Activated CD4-positive, alpha-beta memory T cell treated with anti-CD3 and anti-CD28 coated beads for 36 hours (primary cell): ENCODE data around the gene ENDOU. TPM values are rescaled to one million over a fixed set of nuclear protein-coding genes. Genes with fewer than 3 reads are reported as not detected.

ENCODE experiments used
- CTCF ChIA-PET: fragments of 350-600 bp; sonication (Branson Sonifier 250); formaldehyde crosslinking; loops from one replicate; lab custom pipeline; 2021; ENCODE audit warnings: antibody characterized with exemption, inconsistent platforms; lab: Charles Lee
- POLR2A ChIA-PET: fragments of 350-600 bp; sonication (Branson Sonifier 250); formaldehyde crosslinking; loops from one replicate; lab custom pipeline; 2021; ENCODE audit warnings: antibody characterized with exemption; lab: Charles Lee
- DNase-seq: peaks from one replicate; pipeline ENCODE4 v3.0.0-alpha.2; 2020
- H3K27ac Mint-ChIP-seq: one replicate; pipeline ENCODE4 v1.8.0; 2021; ENCODE audit warnings: mixed read lengths
- H3K27me3 Mint-ChIP-seq: one replicate; pipeline ENCODE4 v1.8.0; 2021; ENCODE audit warnings: mixed read lengths
- H3K36me3 Mint-ChIP-seq: one replicate; pipeline ENCODE4 v1.8.0; 2021; ENCODE audit warnings: mixed read lengths
- H3K4me1 Mint-ChIP-seq: one replicate; pipeline ENCODE4 v1.8.0; 2021; ENCODE audit warnings: low read depth, mixed read lengths
- H3K4me3 Mint-ChIP-seq: one replicate; pipeline ENCODE4 v1.8.0; 2021; ENCODE audit warnings: mild to moderate bottlenecking, mixed read lengths
- H3K9me3 Mint-ChIP-seq: one replicate; pipeline ENCODE4 v1.8.0; 2021; ENCODE audit warnings: mixed read lengths
- intact Hi-C: fragments of 100-400 bp; cut with micrococcal nuclease; formaldehyde crosslinking; loops from one replicate; pipeline ENCODE4 v1.15.1; 2023
- total RNA-seq, 2 experiments: library from RNA; stranded (reverse); gene quantifications; one replicate each; pipeline ENCODE4 v1.2.3, GENCODE V29; 2021

ENDOU gene
- total RNA-seq = not detected

DNA sequence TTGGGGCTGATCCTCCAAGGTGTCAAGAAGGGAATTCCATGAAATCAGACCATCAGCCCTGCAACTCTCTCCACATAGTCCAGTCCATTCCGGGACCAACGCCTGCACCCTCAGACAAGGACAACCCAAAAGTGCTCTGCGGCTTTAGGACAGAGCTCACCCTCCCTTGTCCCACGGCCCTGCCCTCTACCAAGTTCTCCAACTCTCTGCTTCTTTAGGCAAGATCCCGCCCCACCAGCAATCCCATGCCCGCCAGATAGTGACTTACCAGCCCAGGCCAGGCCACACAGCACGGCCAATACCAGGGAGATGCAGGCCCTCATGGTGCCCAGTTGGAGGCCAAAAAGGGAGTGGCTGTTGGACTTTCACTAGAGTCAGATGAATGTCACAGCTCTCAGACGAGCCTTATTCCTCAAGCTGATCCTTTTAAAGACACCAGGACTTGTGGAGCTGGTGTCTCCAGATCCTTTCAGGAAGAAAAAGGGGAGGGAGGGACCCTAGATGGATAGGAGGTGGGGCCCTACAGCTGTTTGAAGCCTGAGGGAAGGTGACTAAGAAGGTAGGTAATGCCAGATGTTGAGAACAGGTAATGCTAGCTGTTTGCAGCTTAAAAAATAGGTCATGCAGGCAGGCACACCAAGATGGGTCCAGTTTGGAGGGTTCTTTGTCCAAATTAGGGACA lies at the start of gene ENDOU:
Gene ENDOU (minus strand): TSS at position 400 of the 682 bp plus-strand sequence. CDS start 77 bp downstream, at position 323.
- ChIA-PET CTCF (interaction anchor here (1.0 to 3.9 kb wide), 4 partner anchors 9 to 113 kb away, joined by 3 to 44 read pairs (median 14); no protein-coding TSS in a partner anchor), POLR2A (no interaction called here)
- Mint-ChIP-seq H3K4me3 (no peak within 1 kb of the TSS), H3K4me1 (peaks cover 8% of the 10 kb centered on the region), H3K36me3 (peaks cover 2% of the 10 kb centered on the region), H3K27ac (no peak within 1 kb of the TSS), H3K9me3 (no peaks in the 10 kb centered on the region), H3K27me3 (no peaks in the 10 kb centered on the region)
- intact Hi-C loops = no loop called here
- DNase-seq = no peak

DNA sequence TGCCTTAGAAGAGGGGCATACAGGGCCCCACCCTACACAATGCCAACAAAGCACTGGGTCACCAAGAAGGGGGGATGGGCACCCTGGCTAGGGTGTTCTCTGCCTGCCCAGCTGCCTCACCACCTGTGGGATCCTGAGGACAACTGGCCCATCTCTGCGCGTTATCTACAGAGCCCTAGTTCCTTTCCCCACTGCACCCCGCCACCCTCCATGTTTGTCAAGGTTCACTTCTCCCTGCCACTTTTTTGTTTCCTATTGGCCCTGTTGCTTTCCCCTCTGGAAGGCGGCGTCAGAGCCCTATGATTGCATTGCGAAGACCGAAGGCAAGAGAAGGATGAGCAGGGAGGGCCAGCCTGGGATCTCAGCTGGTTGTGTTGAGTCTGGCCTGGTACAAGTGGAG lies 49.4 kb upstream of the ENDOU start:
- no peaks in the 10 kb centered on the region for H3K9me3 Mint-ChIP-seq
- H3K27me3 Mint-ChIP-seq = no peaks in the 10 kb centered on the region
- no peaks in the 10 kb centered on the region for H3K36me3 Mint-ChIP-seq
- intact Hi-C loops = loop anchor here (5.0 kb wide), 1 partner anchor 122 kb away; no protein-coding TSS in a partner anchor
- no peak for DNase-seq
- ChIA-PET CTCF (interaction anchor here (0.9 to 18.6 kb wide), 4 partner anchors 16 to 69 kb away, joined by 3 to 837 read pairs (median 74); partner anchors contain the start of genes RAPGEF3 and RPAP3), POLR2A (interaction anchor here (1.2 kb wide), 1 partner anchor 19 kb away, joined by 3 read pairs; no protein-coding TSS in a partner anchor)
- peaks cover 25% of the 10 kb centered on the region for H3K4me1 Mint-ChIP-seq
- peak overlapping the region; percentile 85 for H3K4me3 Mint-ChIP-seq
- H3K27ac Mint-ChIP-seq = no peak overlapping the region

DNA sequence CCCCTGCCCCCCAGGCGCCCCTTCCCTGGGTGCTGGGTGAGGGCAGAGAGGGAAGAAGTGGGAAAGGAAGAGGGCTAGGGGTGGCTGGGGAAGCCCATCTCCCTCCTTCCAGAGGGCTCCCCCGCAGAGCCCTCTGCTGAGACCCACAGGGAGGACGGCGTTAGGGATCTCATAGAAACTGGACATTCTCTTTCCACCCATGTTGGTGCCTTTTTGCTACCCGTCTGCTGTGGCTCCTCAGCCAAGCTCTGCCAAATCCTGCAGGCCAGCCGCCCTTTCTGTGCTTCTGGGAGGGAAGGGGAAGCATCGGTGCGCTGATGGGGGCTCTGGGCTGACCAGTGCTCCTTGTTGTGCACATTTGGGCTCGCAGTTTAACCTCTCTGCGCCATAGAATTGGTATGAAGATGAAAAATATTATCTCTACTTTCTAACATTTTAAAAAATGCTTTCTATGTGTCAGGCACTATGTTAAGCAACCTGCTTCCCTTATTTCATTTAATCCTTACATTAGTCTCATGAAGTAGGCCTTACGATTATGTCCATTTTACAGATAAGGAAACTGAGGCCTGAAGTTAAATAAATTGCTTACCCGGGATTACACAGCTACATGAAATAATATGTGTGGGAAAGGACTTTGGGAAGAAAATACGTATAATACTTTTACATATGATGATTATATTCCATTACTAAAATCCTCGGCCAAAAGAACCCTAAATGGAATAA lies 48.7 kb upstream of the ENDOU start:
- no peaks in the 10 kb centered on the region for H3K36me3 Mint-ChIP-seq
- intact Hi-C loops = loop anchor here (2.0 kb wide), 1 partner anchor 35 kb away; no protein-coding TSS in a partner anchor
- peaks cover 19% of the 10 kb centered on the region for H3K4me1 Mint-ChIP-seq
- ChIA-PET POLR2A (interaction anchor here (0.7 kb wide), 1 partner anchor 34 kb away, joined by 3 read pairs; no protein-coding TSS in a partner anchor), CTCF (interaction anchor here (0.9 to 18.6 kb wide), 6 partner anchors 15 to 68 kb away, joined by 3 to 837 read pairs (median 17); partner anchors contain the start of genes RAPGEF3 and RPAP3)
- H3K9me3 Mint-ChIP-seq = no peaks in the 10 kb centered on the region
- no peak for DNase-seq
- peak overlapping the region; percentile 85 for H3K4me3 Mint-ChIP-seq
- no peaks in the 10 kb centered on the region for H3K27me3 Mint-ChIP-seq
- no peak overlapping the region for H3K27ac Mint-ChIP-seq

- Mint-ChIP-seq H3K4me3 (peak within 1 kb of the TSS; percentile 85), H3K27me3 (no peaks in the 10 kb centered on the region), H3K27ac (no peak within 1 kb of the TSS), H3K9me3 (no peaks in the 10 kb centered on the region), H3K4me1 (peaks cover 18% of the 10 kb centered on the region), H3K36me3 (no peaks in the 10 kb centered on the region)
- intact Hi-C loops = loop anchor here (2.0 kb wide), 1 partner anchor 36 kb away; no protein-coding TSS in a partner anchor
- peak; percentile 80 for DNase-seq
- ChIA-PET POLR2A (interaction anchor here (0.7 to 1.6 kb wide), 3 partner anchors 35 to 219 kb away, joined by 3 to 7 read pairs (median 3); no protein-coding TSS in a partner anchor), CTCF (interaction anchor here (0.6 to 18.6 kb wide), 14 partner anchors 13 to 190 kb away, joined by 3 to 837 read pairs (median 6); partner anchors contain the start of genes RAPGEF3 and TMEM106C)
Measured at GRCh38 chr12:47773062-47773857, 48.0 kb upstream of the ENDOU start, which contains the start of gene SLC48A1. Gene SLC48A1, plus strand, starts transcription at chr12:47773238. Its CDS starts 67 bp downstream, at chr12:47773305.

DNA sequence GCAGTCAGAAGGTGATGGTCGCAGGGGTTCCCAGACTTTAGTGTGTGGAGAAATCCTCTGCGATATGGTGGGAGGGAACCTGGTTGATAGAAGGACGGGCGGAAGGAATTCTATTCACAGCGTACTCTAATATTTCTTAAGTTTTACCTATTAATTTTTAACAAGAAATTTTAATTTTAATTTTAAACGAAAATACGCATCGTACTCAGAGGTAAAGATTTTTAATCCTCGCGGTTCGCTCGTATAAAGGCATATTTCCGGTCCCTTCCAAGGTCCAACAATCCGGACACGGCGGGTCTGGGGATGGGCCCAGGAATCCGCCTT lies 47.4 kb upstream of the ENDOU start:
- Mint-ChIP-seq H3K4me3 (peak overlapping the region; percentile 70), H3K9me3 (no peaks in the 10 kb centered on the region), H3K4me1 (peaks cover 18% of the 10 kb centered on the region), H3K27me3 (no peaks in the 10 kb centered on the region), H3K27ac (no peak overlapping the region), H3K36me3 (no peaks in the 10 kb centered on the region)
- CTCF ChIA-PET = interaction anchor here (0.6 to 18.6 kb wide), 13 partner anchors 12 to 191 kb away, joined by 3 to 837 read pairs (median 6); partner anchors contain the start of genes RAPGEF3 and TMEM106C
- intact Hi-C loops = loop anchor here (2.0 kb wide), 1 partner anchor 36 kb away; no protein-coding TSS in a partner anchor
- POLR2A ChIA-PET = interaction anchor here (1.6 kb wide), 1 partner anchor 60 kb away, joined by 7 read pairs; no protein-coding TSS in a partner anchor
- DNase-seq = no peak

DNA sequence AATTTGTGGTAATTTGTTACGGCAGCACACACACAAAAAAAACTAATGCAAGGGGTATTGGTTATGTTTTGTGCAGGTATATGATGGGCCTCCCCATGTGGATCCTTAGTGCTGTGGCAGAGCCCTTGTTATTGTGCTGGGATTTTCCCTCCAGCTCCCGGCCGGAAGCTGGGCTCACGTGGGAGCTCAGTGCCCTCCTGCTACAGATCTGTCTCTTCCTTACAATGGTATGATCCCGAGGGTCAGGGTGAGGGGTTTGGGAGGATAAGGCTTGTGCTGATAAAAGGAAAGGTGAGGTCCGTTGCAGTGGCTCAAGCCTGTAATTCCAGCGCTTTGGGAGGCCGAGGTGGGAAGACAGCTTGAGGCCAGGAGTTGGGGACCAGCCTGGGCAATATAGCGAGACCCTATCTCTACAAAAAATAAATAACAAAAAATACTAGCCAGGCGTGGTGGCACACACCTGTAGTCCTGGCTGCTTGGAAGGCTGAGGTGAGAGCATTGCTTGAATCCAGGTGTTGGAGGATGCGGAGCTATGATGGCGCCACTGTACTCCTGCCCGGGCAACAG lies 46.9 kb upstream of the ENDOU start:
- ChIA-PET CTCF (interaction anchor here (0.6 to 18.6 kb wide), 12 partner anchors 12 to 191 kb away, joined by 3 to 837 read pairs (median 7); partner anchors contain the start of genes RAPGEF3 and TMEM106C), POLR2A (interaction anchor here (1.6 kb wide), 1 partner anchor 60 kb away, joined by 7 read pairs; no protein-coding TSS in a partner anchor)
- Mint-ChIP-seq H3K4me1 (peaks cover 18% of the 10 kb centered on the region), H3K27ac (no peak overlapping the region), H3K4me3 (peak overlapping the region; percentile 70), H3K9me3 (no peaks in the 10 kb centered on the region), H3K27me3 (no peaks in the 10 kb centered on the region), H3K36me3 (no peaks in the 10 kb centered on the region)
- intact Hi-C loops = loop anchor here (2.0 kb wide), 1 partner anchor 37 kb away; no protein-coding TSS in a partner anchor
- no peak for DNase-seq

DNA sequence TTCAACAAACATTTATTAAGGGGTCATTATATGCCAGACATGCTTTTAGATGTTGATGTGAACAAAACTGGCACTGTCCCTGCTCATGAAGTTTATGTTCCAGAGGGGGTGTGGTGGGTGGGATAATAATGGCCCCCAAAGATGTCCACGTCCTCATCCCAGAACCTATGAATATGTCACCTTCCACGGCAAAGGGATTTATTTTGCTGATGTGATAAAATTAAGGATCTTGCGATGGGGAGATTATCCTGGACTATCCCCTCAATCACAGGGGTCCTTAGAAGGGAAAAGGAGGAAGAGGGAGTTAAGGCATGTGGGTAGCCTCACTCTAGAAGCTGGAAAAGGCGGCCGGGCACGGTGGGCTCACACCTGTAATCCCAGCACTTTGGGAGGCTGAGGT lies 46.0 kb upstream of the ENDOU start:
- ChIA-PET CTCF (interaction anchor here (2.0 to 18.6 kb wide), 5 partner anchors 8 to 64 kb away, joined by 6 to 837 read pairs (median 117); partner anchors contain the start of gene RAPGEF3), POLR2A (no interaction called here)
- H3K27me3 Mint-ChIP-seq = no peaks in the 10 kb centered on the region
- no peak overlapping the region for H3K27ac Mint-ChIP-seq
- H3K4me3 Mint-ChIP-seq = no peak overlapping the region
- no peak for DNase-seq
- no peaks in the 10 kb centered on the region for H3K9me3 Mint-ChIP-seq
- H3K4me1 Mint-ChIP-seq = peaks cover 18% of the 10 kb centered on the region
- no peaks in the 10 kb centered on the region for H3K36me3 Mint-ChIP-seq
- intact Hi-C loops = no loop called here

- Mint-ChIP-seq H3K4me3 (no peak overlapping the region), H3K27me3 (no peaks in the 10 kb centered on the region), H3K27ac (no peak overlapping the region), H3K4me1 (peaks cover 14% of the 10 kb centered on the region), H3K9me3 (no peaks in the 10 kb centered on the region), H3K36me3 (no peaks in the 10 kb centered on the region)
- intact Hi-C loops = no loop called here
- no peak for DNase-seq
- ChIA-PET CTCF (interaction anchor here (0.6 to 18.6 kb wide), 10 partner anchors 9 to 117 kb away, joined by 3 to 837 read pairs (median 13); partner anchors contain the start of gene RAPGEF3), POLR2A (no interaction called here)
Measured at GRCh38 chr12:47770086-47770726, 44.9 kb upstream of the ENDOU start.

GRCh38 chr12:47769234-47770085 lies 44.2 kb upstream of the ENDOU start:
- no peaks in the 10 kb centered on the region for H3K36me3 Mint-ChIP-seq
- H3K4me1 Mint-ChIP-seq = peaks cover 8% of the 10 kb centered on the region
- ChIA-PET POLR2A (interaction anchor here (0.9 kb wide), 1 partner anchor 36 kb away, joined by 3 read pairs; no protein-coding TSS in a partner anchor), CTCF (interaction anchor here (0.6 to 18.6 kb wide), 15 partner anchors 8 to 117 kb away, joined by 3 to 837 read pairs (median 5); partner anchors contain the start of gene RAPGEF3)
- H3K27ac Mint-ChIP-seq = no peak overlapping the region
- no peaks in the 10 kb centered on the region for H3K9me3 Mint-ChIP-seq
- no peaks in the 10 kb centered on the region for H3K27me3 Mint-ChIP-seq
- intact Hi-C loops = no loop called here
- no peak overlapping the region for H3K4me3 Mint-ChIP-seq
- no peak for DNase-seq
